OCI-M1 (cell line): ENCODE data around the gene NLK.
"Not testable (repeated sequence)": the region's sequence is repeated elsewhere in the genome, so short reads cannot be mapped to it uniquely, and the experiment has no call there.

ENCODE experiments used
- DNase-seq: peaks from one replicate; lab custom pipeline; 2025; lab: John Stamatoyannopoulos, UW

The NLK gene

GRCh38 chr17:28159004-28159403, 116.5 kb downstream of the NLK start:
- DNase-seq: no peak

GRCh38 chr17:28159924-28160323, 117.4 kb downstream of the NLK start:
- no peak for DNase-seq

GRCh38 chr17:28160610-28161009, 118.1 kb downstream of the NLK start:
- DNase-seq: no peak

GRCh38 chr17:28161311-28161710, 118.8 kb downstream of the NLK start:
- DNase-seq: no peak

GRCh38 chr17:28166478-28166877, 124.0 kb downstream of the NLK start:
- DNase-seq: no peak

GRCh38 chr17:28169621-28170349, 127.3 kb downstream of the NLK start:
- DNase-seq: no peak

- DNase-seq: peak; percentile 26
These were observed 128.3 kb downstream of the NLK start for GRCh38 chr17:28170771-28171170.

GRCh38 chr17:28173031-28173561, 130.6 kb downstream of the NLK start:
- DNase-seq: peak; percentile 94

- DNase-seq: peak; percentile 54
These were observed 131.3 kb downstream of the NLK start for GRCh38 chr17:28173801-28174200.

- DNase-seq: peak; percentile 29
These were observed 132.0 kb downstream of the NLK start for GRCh38 chr17:28174352-28175046.

GRCh38 chr17:28177351-28177750, 134.9 kb downstream of the NLK start:
- DNase-seq: no peak

- DNase-seq: no peak
These were observed 136.3 kb downstream of the NLK start for GRCh38 chr17:28178800-28179199.

- DNase-seq: peak; percentile 56
These were observed 138.0 kb downstream of the NLK start for GRCh38 chr17:28180449-28180848.

- no peak for DNase-seq
These were observed 139.1 kb downstream of the NLK start for GRCh38 chr17:28181568-28181967.

- no peak for DNase-seq
These were observed 140.1 kb downstream of the NLK start for GRCh38 chr17:28182559-28182958.

GRCh38 chr17:28185658-28186057, 143.2 kb downstream of the NLK start:
- no peak for DNase-seq

GRCh38 chr17:28186472-28186871, 144.0 kb downstream of the NLK start:
- not testable (repeated sequence) for DNase-seq

GRCh38 chr17:28187931-28188330, 145.5 kb downstream of the NLK start:
- DNase-seq: no peak

GRCh38 chr17:28188841-28189263, 146.4 kb downstream of the NLK start:
- DNase-seq: peak; percentile 59

GRCh38 chr17:28189667-28190066, 147.2 kb downstream of the NLK start:
- DNase-seq: peak; percentile 85

- no peak for DNase-seq
These were observed 148.5 kb downstream of the NLK start for GRCh38 chr17:28191018-28191417.

- peak; percentile 63 for DNase-seq
These were observed 150.8 kb downstream of the NLK start for GRCh38 chr17:28193241-28193640.

GRCh38 chr17:28194382-28194781, 151.9 kb downstream of the NLK start:
- no peak for DNase-seq
